ENCODE measurements around the gene EXOC4. TPM values are rescaled to one million over a fixed set of nuclear protein-coding genes. Genes with fewer than 3 reads are reported as not detected.

Gene EXOC4
- total and polyA plus RNA-seq, 2 of the 8 experiments (the other 6 are each of a cell fraction or from before 2014, with no cell fraction given), result 27.0 to 67.3 TPM

DNA sequence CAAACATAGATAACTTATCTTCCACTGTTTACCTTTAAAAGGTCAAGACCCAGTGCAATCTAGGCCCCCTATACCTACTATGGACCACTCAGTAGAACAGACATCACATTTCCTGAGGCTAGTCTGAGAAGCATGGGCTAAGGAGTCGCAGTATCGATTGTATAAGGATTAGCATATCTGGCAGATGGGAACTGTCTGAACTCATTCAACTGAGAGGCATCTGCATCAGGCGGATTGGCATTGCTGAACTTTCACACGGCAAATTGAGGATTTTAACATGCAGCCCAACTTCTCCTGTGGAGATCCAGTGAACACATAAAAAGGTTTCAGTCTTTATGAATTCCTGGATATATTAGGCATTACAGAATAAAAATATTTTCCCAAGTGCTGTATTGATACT lies 785.1 kb downstream of the EXOC4 start:
- FAIRE-seq, result no peak
- Histone ChIP-seq H3K18ac (ENCODE audit: extremely low read depth, low read length) (no peak overlapping the region), H4K91ac (replicated peaks; ENCODE audit: insufficient read length, low read length) (no peak overlapping the region), H3K14ac (ENCODE audit: insufficient read length) (no peak overlapping the region), H3K9me3 (ENCODE audit: insufficient read depth in 2 of 2, low read depth in 1 of 2, low read length in 1 of 2) (no peaks in the 10 kb centered on the region), H3K9ac (replicated peaks in 1 of 4; ENCODE audit: extremely low read depth in 1 of 4, low read depth in 3 of 4, low read length in 3 of 4) (no peak overlapping the region), H3K23me2 (ENCODE audit: low read depth, low read length) (no peaks in the 10 kb centered on the region; the same call in 1 of the 2 replicates), H4K8ac (ENCODE audit: extremely low read depth, insufficient read depth, low read length) (no peak overlapping the region), H4K5ac (ENCODE audit: insufficient read length, low read depth, low read length) (no peak overlapping the region), H2BK5ac (ENCODE audit: low read depth, low read length) (no peak overlapping the region), H2BK20ac (ENCODE audit: low read length) (no peak overlapping the region), H2AK5ac (ENCODE audit: low read depth, low read length) (no peak overlapping the region), H3K27me3 (replicated peaks in 1 of 4; ENCODE audit: control insufficient read depth in 3 of 4, extremely low read depth in 1 of 4, insufficient read depth in 3 of 4, low read length in 3 of 4) (no peaks in the 10 kb centered on the region), H2AFZ (ENCODE audit: low read length) (no peak overlapping the region), H3K79me2 (ENCODE audit: control insufficient read depth in 1 of 2, insufficient read depth in 2 of 2, low read length in 2 of 2) (no peaks in the 10 kb centered on the region), H3K79me1 (ENCODE audit: low read depth, low read length) (no peaks in the 10 kb centered on the region), H3K4me1 (replicated peaks in 1 of 4; ENCODE audit: control insufficient read depth in 3 of 4, insufficient read depth in 4 of 4, low read length in 3 of 4) (peaks cover 0 to 3% (median 0%) of the 10 kb centered on the region in 4 experiments; a peak in 1 of 7 replicates), H3K27ac (ENCODE audit: low read depth, low read length) (no peak overlapping the region), H3K36me3 (ENCODE audit: control insufficient read depth in 2 of 4, insufficient read depth in 4 of 4, low read length in 3 of 4) (no peaks in the 10 kb centered on the region), H3K4me3 (ENCODE audit: extremely low read depth in 1 of 4, insufficient read depth in 2 of 4, low read depth in 3 of 4, low read length in 4 of 4) (no peak overlapping the region), H2BK12ac (ENCODE audit: low read depth, low read length) (no peak overlapping the region), H3K56ac (replicated peaks; ENCODE audit: insufficient read length, low read depth, low read length) (no peak overlapping the region), H2BK15ac (ENCODE audit: low read length) (no peak overlapping the region), H3K4ac (replicated peaks; ENCODE audit: insufficient read length, low read depth, low read length) (no peak overlapping the region), H3K23ac (ENCODE audit: insufficient read length) (no peak overlapping the region), H4K20me1 (replicated peaks in 1 of 2; ENCODE audit: control insufficient read depth in 1 of 2, insufficient read depth in 2 of 2, low read length in 2 of 2) (no peaks in the 10 kb centered on the region), H2BK120ac (replicated peaks; ENCODE audit: low read depth, low read length) (no peak overlapping the region), H3K4me2 (ENCODE audit: insufficient read depth in 1 of 2, low read depth in 2 of 2, low read length in 2 of 2) (no peak overlapping the region)
- no peak for DNase-seq (ENCODE audit: low read depth in 1 of 2, low spot score in 2 of 2)
- ChIA-PET POLR2A (ENCODE audit: partially characterized antibody) (no interaction called here), CTCF (ENCODE audit: partially characterized antibody) (interaction anchor here (1.5 to 1.9 kb wide), 2 partner anchors 8 to 12 kb away, joined by 3 to 7 read pairs; no protein-coding TSS in a partner anchor)
- TF ChIP-seq SIX5 (IDR thresholded peaks at IDR 0.05; ENCODE audit: low read depth, low read length) (no peak), NRF1 (IDR thresholded peaks at IDR 0.05; ENCODE audit: low read depth, low read length) (no peak), GABPA (IDR thresholded peaks at IDR 0.05; ENCODE audit: borderline replicate concordance, insufficient read depth, low read length) (no peak), FOSL1 (IDR thresholded peaks at IDR 0.05; ENCODE audit: insufficient read depth, low read depth, low read length) (no peak), KDM1A (IDR thresholded peaks at IDR 0.05; ENCODE audit: borderline replicate concordance, low read length) (no peak), TCF12 (IDR thresholded peaks at IDR 0.05; ENCODE audit: low read depth, low read length) (no peak), PHF8 (conservative IDR thresholded peaks at IDR 0.05; ENCODE audit: low read depth, low read length) (no peak), HDAC6 (IDR thresholded peaks at IDR 0.05; ENCODE audit: low read depth, low read length) (no peak), SRF (IDR thresholded peaks at IDR 0.05; ENCODE audit: low read depth, low read length) (no peak), ZNF274 (IDR thresholded peaks at IDR 0.05; ENCODE audit: borderline replicate concordance, extremely low read depth, low read length) (no peak)
- WGBS, 2 experiments (ENCODE audit: extremely low coverage in 1 of 2, insufficient coverage in 1 of 2, insufficient read length in 1 of 2, insufficient replicate concordance in 2 of 2, low coverage in 1 of 2, low lambda C conversion rate in 2 of 2, missing lambda C conversion rate in 1 of 2), result 89% methylated on average over 4 of the region's 4 CpGs; no CpG with 5 or more reads in 1 of the 2 experiments
